GM23338 (cell line): Measurements from ENCODE around the gene LAMA4. TPM values are rescaled to one million over a fixed set of nuclear protein-coding genes. Genes with fewer than 3 reads are reported as not detected.

Experiments
- ATAC-seq: fragments of 200-7000 bp; cut with Tn5 transposase; 3 replicates; pipeline ENCODE4 v1.9.1; 2020
- DNase-seq: peaks from one replicate; pipeline ENCODE4 v3.0.0-alpha.2; 2015; ENCODE audit warnings: low spot score
- H2AFZ ChIP-seq: fragments of 200-600 bp; sonication (generic); 2 replicates; pipeline ENCODE4 v1.8.0; 2016; ENCODE audit warnings: antibody characterized with exemption, mild to moderate bottlenecking, moderate library complexity
- H3F3A ChIP-seq: fragments of 200-600 bp; sonication (generic); replicated peaks from 2 replicates; pipeline ENCODE4 v1.8.0; 2017; ENCODE audit warnings: antibody characterized with exemption, mixed run types, low read depth
- H3K27ac ChIP-seq: fragments of 200-600 bp; sonication (generic); 2 replicates; pipeline ENCODE4 v1.6.1; 2016; ENCODE audit warnings: low read depth
- H3K27me3 ChIP-seq: fragments of 200-600 bp; sonication (generic); 2 replicates; pipeline ENCODE4 v1.8.0; 2016; ENCODE audit warnings: mild to moderate bottlenecking, mixed run types, moderate library complexity; ENCODE audit not compliant: insufficient read depth
- H3K36me3 ChIP-seq: fragments of 200-600 bp; sonication (generic); 2 replicates; pipeline ENCODE4 v1.8.0; 2016; ENCODE audit warnings: mild to moderate bottlenecking; ENCODE audit not compliant: insufficient read depth
- H3K4me1 ChIP-seq: fragments of 200-600 bp; sonication (generic); 2 replicates; pipeline ENCODE4 v1.8.0; 2016; ENCODE audit warnings: mild to moderate bottlenecking, moderate library complexity; ENCODE audit not compliant: insufficient read depth
- H3K4me2 ChIP-seq: fragments of 200-600 bp; sonication (generic); 2 replicates; pipeline ENCODE4 v1.7.1; 2017; ENCODE audit warnings: mixed run types
- H3K4me3 ChIP-seq: fragments of 200-600 bp; sonication (generic); 2 replicates; pipeline ENCODE4 v1.6.1; 2016; ENCODE audit warnings: mixed run types
- H3K79me2 ChIP-seq: fragments of 200-600 bp; sonication (generic); replicated peaks from 2 replicates; pipeline ENCODE4 v1.8.0; 2017; ENCODE audit warnings: mild to moderate bottlenecking; ENCODE audit not compliant: insufficient read depth
- H3K9me2 ChIP-seq: fragments of 200-600 bp; sonication (generic); 2 replicates; pipeline ENCODE4 v1.8.0; 2017; ENCODE audit not compliant: insufficient read depth
- H4K20me1 ChIP-seq: fragments of 200-600 bp; sonication (generic); replicated peaks from 2 replicates; pipeline ENCODE4 v1.8.0; 2017; ENCODE audit warnings: mild to moderate bottlenecking; ENCODE audit not compliant: insufficient read depth
- H3K27ac Mint-ChIP-seq: 2 replicates; pipeline ENCODE4 v1.8.0; 2020; ENCODE audit warnings: inconsistent platforms, mild to moderate bottlenecking, moderate library complexity, mixed read lengths
- H3K27me3 Mint-ChIP-seq: 3 replicates; pipeline ENCODE4 v1.8.0; 2022; ENCODE audit warnings: low read depth, mild to moderate bottlenecking, moderate library complexity, mixed read lengths, inconsistent platforms; ENCODE audit not compliant: insufficient read depth, poor library complexity
- H3K36me3 Mint-ChIP-seq: 3 replicates; pipeline ENCODE4 v1.8.0; 2021; ENCODE audit warnings: low read depth, mild to moderate bottlenecking, inconsistent platforms, moderate library complexity, mixed read lengths
- H3K4me1 Mint-ChIP-seq: 3 replicates; pipeline ENCODE4 v1.8.0; 2020; ENCODE audit warnings: mild to moderate bottlenecking, inconsistent platforms, mixed read lengths
- H3K4me3 Mint-ChIP-seq: 3 replicates; pipeline ENCODE4 v1.8.0; 2021; ENCODE audit warnings: moderate library complexity, mild to moderate bottlenecking, inconsistent platforms, mixed read lengths
- H3K9me3 Mint-ChIP-seq: 3 replicates; pipeline ENCODE4 v1.8.0; 2020; ENCODE audit warnings: moderate library complexity, mild to moderate bottlenecking, inconsistent platforms, mixed read lengths
- CREB1 ChIP-seq: fragments of 250-450 bp; sonication (Bioruptor Pico); IDR thresholded peaks from 2 replicates; pipeline ENCODE4 v1.5.0; 2020; ENCODE audit warnings: low read depth, mild to moderate bottlenecking, moderate library complexity
- EZH2phosphoT487 ChIP-seq: fragments of 200-600 bp; sonication (generic); IDR thresholded peaks from one replicate; pipeline ENCODE4 v1.8.1; 2018; ENCODE audit warnings: antibody characterized with exemption; ENCODE audit not compliant: unreplicated experiment
- JUNB ChIP-seq: IDR thresholded peaks from one replicate; pipeline ENCODE4 v1.6.1; 2016; ENCODE audit warnings: antibody characterized with exemption; ENCODE audit not compliant: unreplicated experiment
- NANOG ChIP-seq: IDR thresholded peaks from 2 replicates; pipeline ENCODE4 v1.6.1; 2016; ENCODE audit warnings: antibody characterized with exemption, borderline replicate concordance
- POLR2AphosphoS5 ChIP-seq: IDR thresholded peaks from 2 replicates; pipeline ENCODE4 v1.6.1; 2016; ENCODE audit warnings: antibody characterized with exemption, low read depth
- REST ChIP-seq: IDR thresholded peaks from one replicate; pipeline ENCODE4 v1.6.1; 2018; ENCODE audit warnings: antibody characterized with exemption; ENCODE audit not compliant: unreplicated experiment
- STAT1 ChIP-seq: IDR thresholded peaks from one replicate; pipeline ENCODE4 v1.6.1; 2016; ENCODE audit warnings: antibody characterized with exemption; ENCODE audit not compliant: unreplicated experiment
- ZNF114 ChIP-seq: fragments of 250-450 bp; sonication (Bioruptor Pico); IDR thresholded peaks from 2 replicates; pipeline ENCODE4 v1.5.0; 2020; ENCODE audit warnings: mild to moderate bottlenecking, moderate library complexity
- ZNF331 ChIP-seq: fragments of 250-450 bp; sonication (Bioruptor Pico); IDR thresholded peaks from 2 replicates; pipeline ENCODE4 v1.5.0; 2020; ENCODE audit warnings: low read depth, mild to moderate bottlenecking, moderate library complexity
- polyA plus RNA-seq: library from polyadenylated mRNA; unstranded; fragments of >200 nt; fragmentation: Nextera tagmentation; extraction: Ambion mirVana; gene quantifications from 2 replicates; pipeline ENCODE4 v1.2.1, GENCODE V29; 2016
- total RNA-seq: library from RNA; depleted of rRNA; stranded (reverse); fragments of >200 nt; shearing (Covaris generic); gene quantifications from 2 replicates; pipeline ENCODE4 v1.2.3, GENCODE V29; 2014
- TF ChIP-seq, protein P1 (sequence below): IDR thresholded peaks from 2 replicates; pipeline ENCODE4 v1.6.1; 2016; ENCODE audit warnings: antibody characterized with exemption

The LAMA4 gene
- total and polyA plus RNA-seq, 2 experiments from 2014 or later = 1.7 to 2.8 TPM

GRCh38 chr6:112183271-112183671 lies 71.1 kb downstream of the LAMA4 start (continued):
- TF ChIP-seq REST (no peak), CREB1 (CRISPR knock-in tag) (no peak), ZNF331 (CRISPR knock-in tag) (no peak), NANOG (no peak), STAT1 (no peak), POLR2AphosphoS5 (no peak), ZNF114 (CRISPR knock-in tag) (no peak), EZH2phosphoT487 (no peak), JUNB (no peak)

GRCh38 chr6:112181130-112181529 lies 73.2 kb downstream of the LAMA4 start:
- Mint-ChIP-seq H3K27me3 (no peaks in the 10 kb centered on the region), H3K9me3 (no peaks in the 10 kb centered on the region), H3K27ac (no peak overlapping the region), H3K4me1 (no peaks in the 10 kb centered on the region), H3K36me3 (no peaks in the 10 kb centered on the region), H3K4me3 (no peak overlapping the region)
- Histone ChIP-seq H3K79me2 (no peaks in the 10 kb centered on the region), H3K27ac (no peak overlapping the region), H4K20me1 (no peaks in the 10 kb centered on the region), H3K27me3 (no peaks in the 10 kb centered on the region), H3K9me2 (no peaks in the 10 kb centered on the region), H3F3A (no peaks in the 10 kb centered on the region), H3K4me2 (no peak overlapping the region), H3K36me3 (no peaks in the 10 kb centered on the region), H3K4me1 (no peaks in the 10 kb centered on the region), H3K4me3 (no peak overlapping the region), H2AFZ (no peak overlapping the region)
- no peak for TF ChIP-seq EZH2phosphoT487
- TF ChIP-seq STAT1 = no peak
- no peak for TF ChIP-seq POLR2AphosphoS5
- TF ChIP-seq REST = no peak
- TF ChIP-seq, protein P1, sequence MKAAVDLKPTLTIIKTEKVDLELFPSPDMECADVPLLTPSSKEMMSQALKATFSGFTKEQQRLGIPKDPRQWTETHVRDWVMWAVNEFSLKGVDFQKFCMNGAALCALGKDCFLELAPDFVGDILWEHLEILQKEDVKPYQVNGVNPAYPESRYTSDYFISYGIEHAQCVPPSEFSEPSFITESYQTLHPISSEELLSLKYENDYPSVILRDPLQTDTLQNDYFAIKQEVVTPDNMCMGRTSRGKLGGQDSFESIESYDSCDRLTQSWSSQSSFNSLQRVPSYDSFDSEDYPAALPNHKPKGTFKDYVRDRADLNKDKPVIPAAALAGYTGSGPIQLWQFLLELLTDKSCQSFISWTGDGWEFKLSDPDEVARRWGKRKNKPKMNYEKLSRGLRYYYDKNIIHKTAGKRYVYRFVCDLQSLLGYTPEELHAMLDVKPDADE = no peak
- ATAC-seq (no peak), DNase-seq (no peak)
